WTC11 (cell line): ENCODE data around the gene TRIP13.

Experiments used
- ATF1 ChIP-seq: sonication (generic); formaldehyde crosslinking; IDR thresholded peaks from 2 replicates; pipeline ENCODE4 v1.8.1; 2023; ENCODE audit warnings: mild to moderate bottlenecking, moderate library complexity, missing genetic modification reagents
- CBFB ChIP-seq: sonication (generic); formaldehyde crosslinking; IDR thresholded peaks from 2 replicates; pipeline ENCODE4 v1.8.1; 2022; ENCODE audit warnings: mild to moderate bottlenecking, low read depth, missing genetic modification reagents
- CREB1 ChIP-seq: sonication (generic); formaldehyde crosslinking; IDR thresholded peaks from 2 replicates; pipeline ENCODE4 v1.8.0; 2023; ENCODE audit warnings: mild to moderate bottlenecking, missing genetic modification reagents
- OVOL2 ChIP-seq: fragments of 250-450 bp; sonication (Bioruptor Pico); IDR thresholded peaks from 2 replicates; pipeline ENCODE4 v1.9.0; 2021; ENCODE audit warnings: mild to moderate bottlenecking, borderline replicate concordance
- SMAD3 ChIP-seq: sonication (generic); formaldehyde crosslinking; IDR thresholded peaks from 2 replicates; pipeline ENCODE4 v1.8.0; 2022; ENCODE audit warnings: missing genetic modification reagents, mild to moderate bottlenecking, borderline replicate concordance
- TF ChIP-seq, protein P1 (sequence below): sonication (generic); formaldehyde crosslinking; IDR thresholded peaks from 2 replicates; pipeline ENCODE4 v1.8.1; 2022; ENCODE audit warnings: low read depth, missing genetic modification reagents, borderline replicate concordance
- TF ChIP-seq, protein P2 (sequence below): sonication (generic); formaldehyde crosslinking; IDR thresholded peaks from 2 replicates; pipeline ENCODE4 v1.8.0; 2022; ENCODE audit warnings: mild to moderate bottlenecking, missing genetic modification reagents
- TF ChIP-seq, protein P3 (sequence below): fragments of 200-600 bp; IDR thresholded peaks from 2 replicates; pipeline ENCODE4 v1.8.0; 2022; ENCODE audit warnings: antibody characterized with exemption
- TF ChIP-seq, protein P4 (sequence below): sonication (generic); formaldehyde crosslinking; IDR thresholded peaks from 2 replicates; pipeline ENCODE4 v1.8.0; 2022; ENCODE audit warnings: mild to moderate bottlenecking, missing genetic modification reagents

DNA sequence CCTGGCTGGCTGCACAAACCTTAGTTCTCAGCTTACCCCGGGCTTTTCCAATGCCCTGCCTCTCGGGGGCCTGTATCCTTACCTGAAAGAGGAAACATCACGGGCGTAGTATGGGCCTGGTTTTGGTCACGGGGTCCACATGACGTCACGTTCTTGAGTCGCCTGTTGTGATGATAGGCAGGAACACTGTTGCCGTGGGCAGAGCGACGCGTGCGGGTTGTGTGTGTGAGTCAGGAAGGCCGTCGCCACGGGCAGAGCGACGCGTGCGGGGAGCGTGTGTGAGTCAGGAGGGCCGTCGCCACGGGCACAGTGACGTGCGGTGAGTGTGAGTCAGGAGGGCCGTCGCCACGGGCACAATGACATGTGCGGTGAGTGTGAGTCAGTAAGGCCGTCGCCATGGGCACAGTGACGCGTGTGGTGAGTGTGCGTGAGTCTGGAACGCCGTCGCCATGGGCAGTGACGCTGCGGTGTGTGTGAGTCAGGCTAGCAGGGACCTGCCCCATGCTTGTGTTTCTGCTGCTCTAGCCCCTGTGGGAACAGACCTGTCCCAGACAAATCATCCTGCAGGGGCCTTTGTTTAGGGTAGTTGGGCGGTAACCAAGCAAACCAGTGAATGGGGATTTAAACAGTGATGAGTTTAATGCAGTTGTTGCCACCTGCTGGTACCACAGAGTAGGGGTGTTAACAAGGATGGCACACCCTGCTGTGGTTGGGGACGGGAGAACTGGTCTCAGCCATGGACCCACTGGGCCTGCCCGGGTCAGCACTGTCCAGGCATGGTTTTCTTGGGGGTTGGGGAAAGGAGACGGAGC, 19.8 kb downstream of the TRIP13 start:
- TF ChIP-seq, protein P1, sequence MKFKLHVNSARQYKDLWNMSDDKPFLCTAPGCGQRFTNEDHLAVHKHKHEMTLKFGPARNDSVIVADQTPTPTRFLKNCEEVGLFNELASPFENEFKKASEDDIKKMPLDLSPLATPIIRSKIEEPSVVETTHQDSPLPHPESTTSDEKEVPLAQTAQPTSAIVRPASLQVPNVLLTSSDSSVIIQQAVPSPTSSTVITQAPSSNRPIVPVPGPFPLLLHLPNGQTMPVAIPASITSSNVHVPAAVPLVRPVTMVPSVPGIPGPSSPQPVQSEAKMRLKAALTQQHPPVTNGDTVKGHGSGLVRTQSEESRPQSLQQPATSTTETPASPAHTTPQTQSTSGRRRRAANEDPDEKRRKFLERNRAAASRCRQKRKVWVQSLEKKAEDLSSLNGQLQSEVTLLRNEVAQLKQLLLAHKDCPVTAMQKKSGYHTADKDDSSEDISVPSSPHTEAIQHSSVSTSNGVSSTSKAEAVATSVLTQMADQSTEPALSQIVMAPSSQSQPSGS (CRISPR knock-in tag), result no peak
- no peak for TF ChIP-seq OVOL2 (CRISPR knock-in tag)
- TF ChIP-seq ATF1 (CRISPR knock-in tag), result no peak
- no peak for TF ChIP-seq SMAD3
- TF ChIP-seq, protein P2, sequence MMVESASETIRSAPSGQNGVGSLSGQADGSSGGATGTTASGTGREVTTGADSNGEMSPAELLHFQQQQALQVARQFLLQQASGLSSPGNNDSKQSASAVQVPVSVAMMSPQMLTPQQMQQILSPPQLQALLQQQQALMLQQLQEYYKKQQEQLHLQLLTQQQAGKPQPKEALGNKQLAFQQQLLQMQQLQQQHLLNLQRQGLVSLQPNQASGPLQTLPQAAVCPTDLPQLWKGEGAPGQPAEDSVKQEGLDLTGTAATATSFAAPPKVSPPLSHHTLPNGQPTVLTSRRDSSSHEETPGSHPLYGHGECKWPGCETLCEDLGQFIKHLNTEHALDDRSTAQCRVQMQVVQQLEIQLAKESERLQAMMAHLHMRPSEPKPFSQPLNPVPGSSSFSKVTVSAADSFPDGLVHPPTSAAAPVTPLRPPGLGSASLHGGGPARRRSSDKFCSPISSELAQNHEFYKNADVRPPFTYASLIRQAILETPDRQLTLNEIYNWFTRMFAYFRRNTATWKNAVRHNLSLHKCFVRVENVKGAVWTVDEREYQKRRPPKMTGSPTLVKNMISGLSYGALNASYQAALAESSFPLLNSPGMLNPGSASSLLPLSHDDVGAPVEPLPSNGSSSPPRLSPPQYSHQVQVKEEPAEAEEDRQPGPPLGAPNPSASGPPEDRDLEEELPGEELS, result no peak
- TF ChIP-seq CBFB (CRISPR knock-in tag), result no peak
- TF ChIP-seq, protein P3, sequence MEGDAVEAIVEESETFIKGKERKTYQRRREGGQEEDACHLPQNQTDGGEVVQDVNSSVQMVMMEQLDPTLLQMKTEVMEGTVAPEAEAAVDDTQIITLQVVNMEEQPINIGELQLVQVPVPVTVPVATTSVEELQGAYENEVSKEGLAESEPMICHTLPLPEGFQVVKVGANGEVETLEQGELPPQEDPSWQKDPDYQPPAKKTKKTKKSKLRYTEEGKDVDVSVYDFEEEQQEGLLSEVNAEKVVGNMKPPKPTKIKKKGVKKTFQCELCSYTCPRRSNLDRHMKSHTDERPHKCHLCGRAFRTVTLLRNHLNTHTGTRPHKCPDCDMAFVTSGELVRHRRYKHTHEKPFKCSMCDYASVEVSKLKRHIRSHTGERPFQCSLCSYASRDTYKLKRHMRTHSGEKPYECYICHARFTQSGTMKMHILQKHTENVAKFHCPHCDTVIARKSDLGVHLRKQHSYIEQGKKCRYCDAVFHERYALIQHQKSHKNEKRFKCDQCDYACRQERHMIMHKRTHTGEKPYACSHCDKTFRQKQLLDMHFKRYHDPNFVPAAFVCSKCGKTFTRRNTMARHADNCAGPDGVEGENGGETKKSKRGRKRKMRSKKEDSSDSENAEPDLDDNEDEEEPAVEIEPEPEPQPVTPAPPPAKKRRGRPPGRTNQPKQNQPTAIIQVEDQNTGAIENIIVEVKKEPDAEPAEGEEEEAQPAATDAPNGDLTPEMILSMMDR, result no peak
- TF ChIP-seq, protein P4, sequence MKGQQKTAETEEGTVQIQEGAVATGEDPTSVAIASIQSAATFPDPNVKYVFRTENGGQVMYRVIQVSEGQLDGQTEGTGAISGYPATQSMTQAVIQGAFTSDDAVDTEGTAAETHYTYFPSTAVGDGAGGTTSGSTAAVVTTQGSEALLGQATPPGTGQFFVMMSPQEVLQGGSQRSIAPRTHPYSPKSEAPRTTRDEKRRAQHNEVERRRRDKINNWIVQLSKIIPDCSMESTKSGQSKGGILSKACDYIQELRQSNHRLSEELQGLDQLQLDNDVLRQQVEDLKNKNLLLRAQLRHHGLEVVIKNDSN, result no peak
- TF ChIP-seq CREB1, result no peak
